HG02678 (cell line): ENCODE results near the gene VPS13D.
"Not testable (repeated sequence)": the region's sequence is repeated elsewhere in the genome, so short reads cannot be mapped to it uniquely, and the experiment has no call there.

Experiments used
- ATAC-seq: cut with Tn5 transposase; IDR thresholded peaks from one replicate; pipeline ENCODE4 v1.9.1; 2021; ENCODE audit warnings: mild to moderate bottlenecking, moderate library complexity; ENCODE audit not compliant: unreplicated experiment

Gene VPS13D

DNA sequence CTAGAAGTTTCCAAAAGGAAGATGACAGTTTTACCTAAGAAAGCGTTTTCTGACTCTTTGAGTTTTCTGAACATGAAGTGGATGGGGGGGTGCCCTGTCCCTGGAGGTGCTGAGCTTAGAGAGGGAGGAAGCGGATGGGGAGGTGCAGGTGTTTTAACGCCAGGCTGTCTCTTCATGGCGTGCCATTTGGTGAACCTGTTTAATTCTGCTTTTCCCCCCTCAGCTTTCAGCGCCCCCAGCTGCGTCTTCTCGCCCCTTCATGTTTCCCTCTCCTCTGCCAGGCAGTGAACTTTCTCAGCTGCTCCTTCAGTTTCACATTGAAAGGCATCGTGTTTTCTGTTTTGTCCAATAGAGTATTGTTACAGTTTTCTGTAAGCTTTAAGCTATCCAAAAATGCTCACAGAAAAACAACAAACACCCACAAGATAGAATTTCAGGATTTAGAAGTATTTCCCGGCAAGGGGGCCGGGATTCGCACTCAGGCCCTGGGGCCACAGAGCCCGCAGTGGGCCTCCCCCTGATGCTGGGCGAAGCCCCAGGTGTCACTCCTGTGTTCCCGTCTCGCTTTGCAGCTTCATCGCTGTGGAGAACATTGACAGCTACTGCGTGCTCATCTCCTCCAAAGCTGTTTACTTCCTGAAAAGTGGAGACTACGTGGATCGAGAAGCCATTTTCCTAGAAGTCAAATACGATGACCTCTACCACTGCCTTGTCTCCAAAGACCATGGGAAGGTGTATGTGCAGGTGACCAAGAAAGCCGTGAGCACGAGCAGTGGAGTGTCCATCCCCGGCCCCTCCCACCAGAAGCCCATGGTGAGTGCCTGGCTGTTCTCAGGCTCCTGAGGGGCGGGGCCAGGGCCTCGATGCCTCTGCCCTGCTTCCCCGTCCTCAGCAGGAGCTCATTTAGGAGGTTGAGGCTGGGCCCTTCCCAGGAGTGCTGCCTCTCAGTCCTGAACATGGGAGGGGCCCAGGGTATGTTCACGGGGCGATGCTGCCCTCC is 276.8 kb downstream of the VPS13D start:
- ATAC-seq = no peak

DNA sequence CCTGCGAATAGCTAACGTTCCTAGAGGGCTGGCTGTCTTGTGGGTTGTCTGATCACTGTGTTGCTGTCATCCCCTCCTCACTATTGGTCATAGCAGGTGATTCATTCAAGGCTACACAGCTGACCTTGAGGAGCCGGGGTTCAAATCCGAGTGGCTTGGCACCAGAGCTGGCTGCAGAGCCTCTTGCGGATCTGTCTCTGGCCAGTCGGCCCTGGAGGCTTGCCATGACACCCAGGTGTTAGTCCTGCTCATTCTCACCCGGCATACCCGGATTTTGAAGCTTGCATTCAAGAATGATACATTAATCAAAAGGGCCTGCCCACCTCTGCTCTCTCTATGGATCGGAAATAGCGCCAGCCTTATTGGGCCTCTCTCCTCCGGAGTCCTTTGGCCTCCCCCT is 277.8 kb downstream of the VPS13D start:
- ATAC-seq = no peak

DNA sequence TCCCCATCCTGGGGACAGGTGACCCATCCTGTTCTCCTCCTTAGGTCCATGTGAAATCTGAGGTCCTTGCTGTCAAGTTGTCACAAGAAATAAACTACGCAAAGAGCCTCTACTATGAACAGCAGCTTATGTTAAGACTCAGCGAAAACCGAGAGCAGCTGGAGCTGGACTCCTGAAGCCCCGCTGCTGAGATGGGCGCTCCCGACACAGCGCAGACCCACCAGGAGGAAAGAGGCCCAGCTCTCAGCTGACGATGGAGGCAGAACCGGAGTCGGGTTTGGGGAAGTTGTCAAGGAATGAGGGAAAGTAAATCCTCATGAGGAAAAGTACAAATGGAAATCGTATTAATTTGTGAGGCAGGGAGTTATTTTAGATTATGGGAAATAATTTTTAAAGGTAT is 279.0 kb downstream of the VPS13D start:
- no peak for ATAC-seq

DNA sequence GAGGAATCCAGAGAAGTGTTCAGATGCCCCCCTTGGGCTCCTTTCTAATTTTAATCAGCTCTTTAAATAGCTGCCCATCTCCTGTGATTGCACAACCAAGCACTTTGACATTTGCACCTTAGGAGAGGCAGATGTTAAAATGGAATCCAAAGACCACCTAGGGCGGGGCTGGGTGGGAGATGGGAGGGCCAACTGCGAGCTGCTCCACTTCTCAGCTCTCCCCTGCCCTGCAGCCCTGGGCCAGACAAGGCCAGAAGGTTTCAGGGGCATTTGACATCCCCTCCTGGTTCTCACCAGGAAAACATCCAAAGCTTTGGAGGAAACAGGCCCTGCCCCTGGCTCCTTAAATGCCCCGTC is 281.3 kb downstream of the VPS13D start:
- no peak for ATAC-seq

DNA sequence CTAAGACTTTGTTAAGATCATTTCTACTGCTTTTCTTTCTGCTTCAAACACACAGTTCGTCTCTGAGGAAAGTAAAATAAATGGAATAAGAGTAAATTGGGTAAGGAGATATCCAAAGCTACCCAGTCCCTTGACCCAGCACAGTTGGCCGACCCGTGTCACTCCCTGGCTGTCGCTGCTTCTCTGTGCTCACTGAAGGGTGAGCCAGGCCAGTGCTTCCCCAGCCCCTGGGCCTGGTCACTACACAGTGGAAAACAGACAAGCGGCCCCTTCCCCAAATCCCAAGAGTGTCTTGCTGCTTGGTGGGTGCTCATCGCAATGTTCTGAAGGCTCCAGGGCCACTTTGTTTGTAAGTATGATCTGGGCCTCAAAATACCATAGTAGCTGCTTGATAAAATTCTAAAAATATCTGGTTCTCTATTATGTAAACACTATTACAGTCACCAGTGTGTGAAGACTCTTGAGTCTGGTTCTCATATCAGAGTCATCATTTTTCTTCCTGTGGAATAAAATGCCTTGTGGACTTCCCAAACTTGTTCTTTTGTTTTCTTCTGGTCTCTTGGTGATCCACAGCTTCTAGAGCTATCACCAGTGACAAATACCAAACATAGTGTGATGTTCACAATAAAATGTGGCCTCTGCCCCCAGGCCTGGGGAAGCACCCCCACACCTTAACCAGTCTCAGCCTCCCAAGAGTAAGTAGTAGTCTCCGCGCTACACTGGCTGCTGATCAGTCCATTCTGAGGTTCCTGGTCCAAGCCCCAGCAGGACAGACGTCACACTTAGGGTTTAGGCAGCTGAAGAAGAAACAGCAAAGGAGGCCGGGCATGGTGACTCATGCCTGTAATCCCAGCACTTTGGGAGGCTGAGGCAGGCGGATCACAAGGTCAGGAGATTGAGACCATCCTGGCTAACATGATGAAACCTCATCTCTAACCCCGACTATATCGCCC is 282.0 kb downstream of the VPS13D start:
- ATAC-seq = no peak

DNA sequence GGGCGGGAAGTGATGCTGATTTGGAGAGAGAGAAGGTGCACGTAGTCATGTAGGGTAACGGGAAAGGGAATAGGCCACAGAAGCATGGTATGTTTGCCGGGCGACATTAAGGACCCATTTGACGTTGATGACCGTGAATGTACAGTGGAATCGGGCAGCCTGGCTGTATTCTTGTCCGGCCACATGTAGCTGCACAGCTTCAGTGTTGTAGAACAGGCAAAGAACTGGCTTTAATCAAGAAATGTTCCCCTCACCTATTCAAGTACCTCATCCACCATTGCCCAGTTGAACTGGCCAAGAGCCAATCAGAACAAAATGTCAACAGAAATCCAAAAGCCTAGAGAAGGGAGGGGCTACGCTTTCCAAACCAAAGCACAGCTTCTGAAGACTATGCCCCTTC is 283.4 kb downstream of the VPS13D start:
- no peak for ATAC-seq

DNA sequence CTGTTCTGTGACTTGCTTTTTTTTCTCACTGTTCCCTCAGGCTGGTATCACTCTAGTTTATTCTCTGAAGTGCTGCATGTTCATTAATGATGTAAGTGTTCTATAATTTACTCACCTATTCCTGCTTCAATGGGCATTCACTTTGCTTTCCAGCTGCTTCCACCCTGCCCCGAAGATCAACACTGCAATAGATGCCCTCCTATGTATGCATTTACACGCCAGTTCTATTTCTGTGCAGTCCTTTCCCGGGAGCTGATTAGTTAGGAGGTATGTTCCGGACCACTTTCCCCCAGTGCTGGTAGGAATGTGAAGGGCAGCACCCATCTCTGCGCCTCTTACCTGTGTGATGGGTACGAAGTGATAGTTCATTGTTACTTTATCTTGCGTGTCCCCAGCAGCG is 284.8 kb downstream of the VPS13D start:
- ATAC-seq = no peak

DNA sequence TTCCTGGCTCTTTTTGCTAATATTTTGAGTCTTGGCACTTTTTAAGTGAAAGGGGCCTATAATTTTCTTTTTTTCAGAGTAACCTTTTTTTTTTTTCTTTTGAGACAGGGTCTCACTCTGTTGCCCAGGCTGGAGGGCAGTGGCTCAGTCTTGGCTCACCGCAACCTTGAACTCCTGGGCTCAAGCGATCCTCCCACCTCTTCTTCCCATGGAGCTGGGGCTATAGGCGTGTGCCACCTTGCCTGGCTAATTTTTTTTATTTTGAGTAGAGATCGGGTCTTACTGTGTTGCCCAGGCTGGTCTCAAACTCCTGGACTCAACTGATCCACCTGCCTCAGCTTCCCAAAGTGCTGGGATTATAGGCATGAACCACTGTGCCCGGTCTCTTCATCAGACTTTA is 285.4 kb downstream of the VPS13D start:
- no peak for ATAC-seq

DNA sequence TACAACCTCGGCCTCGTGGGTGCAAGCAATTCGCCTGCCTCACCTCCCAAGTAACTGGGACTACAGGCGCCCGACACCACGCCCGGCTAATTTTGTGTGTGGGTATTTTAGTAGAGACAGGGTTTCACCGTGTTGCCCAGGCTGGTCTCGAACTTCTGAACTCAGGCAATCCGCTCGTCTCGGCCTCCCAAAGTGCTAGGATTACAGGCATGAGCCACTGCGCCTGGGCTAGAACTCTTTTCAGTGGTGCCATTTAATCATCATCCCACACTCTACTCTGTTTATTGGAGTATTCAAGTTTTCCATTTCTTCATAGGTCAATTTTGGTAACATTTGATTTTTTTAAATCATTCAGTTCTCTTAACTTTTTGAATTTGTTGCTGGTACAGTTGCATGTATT is 286.9 kb downstream of the VPS13D start:
- no peak for ATAC-seq

DNA sequence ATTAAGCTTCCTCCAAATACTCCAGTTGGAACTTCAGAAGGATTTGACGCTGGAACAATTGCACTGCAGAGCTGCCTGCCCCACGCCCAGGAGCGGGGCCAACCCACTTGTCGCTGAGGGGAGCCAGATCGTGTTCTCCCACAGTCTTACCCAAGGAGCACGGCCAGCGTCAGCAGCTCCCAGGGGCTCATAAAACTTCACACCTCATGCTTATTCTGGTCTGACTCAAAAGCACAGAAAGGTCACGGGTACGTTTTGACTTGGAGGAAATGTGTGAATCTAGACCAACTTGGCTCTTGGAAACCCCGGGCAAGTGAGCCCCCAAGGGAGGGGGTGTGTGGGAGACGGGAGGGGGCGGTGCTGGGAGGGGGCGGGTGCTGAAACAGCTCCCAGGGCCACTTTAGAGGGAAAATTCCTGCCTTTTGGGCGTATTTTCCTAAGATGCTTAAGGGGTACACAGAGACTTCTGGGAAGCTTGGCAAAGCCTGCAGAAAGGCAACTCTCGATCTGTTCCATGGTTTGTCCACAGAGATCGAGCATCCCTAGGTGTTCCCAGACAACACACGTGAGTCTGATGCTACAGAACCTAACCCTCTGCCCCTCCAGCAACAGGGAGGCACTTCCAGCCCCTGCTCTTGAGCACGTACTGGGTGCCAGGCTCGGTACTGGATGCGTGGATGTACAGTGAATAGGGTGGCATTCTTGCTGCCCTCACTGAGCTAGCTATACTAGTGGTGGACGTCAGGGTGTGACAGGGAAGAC is 289.3 kb downstream of the VPS13D start:
- ATAC-seq = no peak

DNA sequence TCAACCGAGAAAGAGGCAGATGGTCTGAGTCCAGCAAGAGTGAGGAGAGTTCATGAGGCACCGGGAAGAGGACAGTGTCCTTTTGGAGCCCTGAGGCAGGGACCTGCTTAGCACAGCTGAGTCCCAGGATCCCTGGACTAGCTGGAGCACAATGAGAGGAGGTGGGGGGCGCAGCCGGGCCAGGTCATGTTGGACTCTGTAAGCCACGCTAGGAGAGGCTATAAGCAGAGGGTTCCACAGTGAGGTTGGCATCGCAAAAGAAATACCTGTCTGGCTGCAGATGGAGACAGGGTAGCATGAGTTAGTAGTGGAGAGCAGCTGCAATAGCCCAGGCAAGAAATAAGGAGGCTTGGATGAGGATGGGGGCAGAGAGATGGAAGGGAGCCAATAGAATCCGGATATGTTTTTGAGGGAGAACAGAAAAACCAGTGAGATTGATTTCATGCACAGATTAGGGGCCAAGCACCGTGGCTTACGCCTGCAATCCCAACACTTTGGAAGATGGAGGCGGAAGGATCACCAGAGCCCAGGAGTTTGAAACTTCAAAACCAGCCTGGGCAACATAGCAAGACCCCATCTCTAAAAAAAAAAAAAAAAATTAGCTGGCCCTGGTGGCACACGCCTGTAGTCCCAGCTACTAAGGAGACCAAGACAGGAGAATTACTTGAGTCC is 290.0 kb downstream of the VPS13D start:
- ATAC-seq = no peak

DNA sequence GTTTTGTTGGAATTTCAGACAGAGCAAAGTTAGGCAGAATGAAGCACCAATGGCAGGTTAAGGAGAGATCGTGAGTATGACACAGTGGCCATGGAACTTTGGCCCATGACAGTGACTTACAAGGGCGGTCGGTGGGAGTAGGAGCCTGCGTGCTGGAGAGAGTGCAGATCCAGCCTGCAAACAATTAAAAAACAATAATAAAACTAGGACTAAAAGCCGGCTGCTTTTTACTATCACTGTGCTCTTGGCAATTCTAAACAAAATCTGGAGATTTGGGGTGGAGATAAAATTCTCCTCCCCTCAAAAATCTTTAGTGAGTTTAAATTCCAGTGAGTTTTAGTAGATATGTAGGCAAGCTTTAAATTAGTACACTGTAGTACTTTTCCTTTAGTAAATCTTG is 291.3 kb downstream of the VPS13D start:
- ATAC-seq = no peak

DNA sequence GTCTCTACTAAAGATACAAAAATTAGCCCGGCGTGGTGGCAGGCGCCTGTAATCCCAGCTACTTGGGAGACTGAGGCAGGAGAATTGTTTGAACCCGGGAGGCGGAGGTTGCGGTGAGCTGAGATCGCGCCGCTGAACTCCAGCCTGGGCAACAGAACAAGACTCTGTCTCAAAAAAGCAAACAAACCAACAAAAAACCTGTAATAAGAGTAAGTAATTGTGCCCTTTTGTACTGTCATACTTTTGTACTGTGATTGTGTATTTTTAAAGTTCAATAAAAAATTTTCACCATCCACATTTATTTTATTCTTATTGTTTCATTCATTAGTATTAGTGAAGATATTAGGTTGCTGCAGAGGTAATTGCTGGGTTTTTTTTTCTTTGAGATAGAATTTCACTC is 292.9 kb downstream of the VPS13D start:
- not testable (repeated sequence) for ATAC-seq

DNA sequence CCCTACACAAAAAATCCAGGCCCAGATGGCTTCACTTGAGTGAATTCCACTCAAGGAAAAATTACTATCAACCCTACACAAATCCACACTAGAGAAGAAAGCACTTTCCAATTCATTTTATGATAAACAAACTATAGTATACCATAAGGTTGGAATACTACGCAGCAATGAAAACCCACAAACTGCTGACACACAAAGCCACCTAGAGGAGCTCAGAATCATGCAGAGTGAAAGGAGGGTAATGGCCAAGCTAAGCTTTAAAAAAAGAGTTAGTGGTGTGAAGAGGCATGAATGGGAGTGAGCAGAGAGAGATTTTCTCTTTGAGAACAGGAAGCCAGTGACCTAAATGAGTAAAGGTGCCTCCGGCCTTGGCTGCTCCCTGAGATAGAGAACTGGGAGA is 294.4 kb downstream of the VPS13D start:
- ATAC-seq = no peak

DNA sequence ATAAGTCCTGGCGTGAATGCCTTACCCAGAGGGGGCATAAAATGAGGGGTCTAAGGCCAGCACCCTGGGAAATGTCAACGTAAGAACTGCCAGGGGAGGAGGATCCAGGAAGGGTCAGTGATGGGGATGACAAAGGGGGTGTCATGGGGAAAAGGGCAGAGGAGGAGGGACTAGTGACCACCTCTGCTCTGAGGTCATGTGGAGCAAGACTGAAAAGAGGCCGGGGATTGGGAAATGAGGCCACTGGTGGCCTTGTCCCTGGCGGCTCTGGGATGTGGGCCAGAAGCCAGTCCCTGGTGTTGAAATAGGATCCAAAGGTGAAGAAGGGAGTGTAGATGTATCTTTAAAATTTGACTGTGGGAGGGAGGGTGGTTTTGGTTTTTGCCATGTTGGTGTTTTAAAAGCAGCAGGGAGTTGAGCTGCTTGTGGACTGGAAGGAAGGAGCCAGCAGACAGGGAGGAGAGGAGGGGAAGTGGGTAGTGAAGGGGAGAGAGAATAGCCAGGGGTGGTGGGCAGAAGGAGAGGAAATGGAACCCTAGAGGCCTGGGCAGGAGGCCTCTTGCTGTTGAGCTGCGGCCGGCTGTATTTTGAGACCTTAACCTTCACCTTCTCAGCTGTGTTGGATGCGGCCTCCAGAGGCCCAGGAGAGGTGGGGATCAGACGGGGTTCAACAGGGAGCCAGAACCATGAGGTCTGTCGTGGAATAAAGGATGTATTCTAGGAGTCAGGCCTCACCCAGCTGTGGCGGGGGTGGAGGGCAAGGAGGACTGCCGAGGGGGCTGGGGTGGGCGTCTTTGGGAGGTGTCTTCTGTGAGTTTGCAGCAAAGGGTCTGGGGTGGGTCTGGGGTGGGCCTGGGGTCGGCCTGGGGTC is 295.7 kb downstream of the VPS13D start:
- ATAC-seq = no peak

DNA sequence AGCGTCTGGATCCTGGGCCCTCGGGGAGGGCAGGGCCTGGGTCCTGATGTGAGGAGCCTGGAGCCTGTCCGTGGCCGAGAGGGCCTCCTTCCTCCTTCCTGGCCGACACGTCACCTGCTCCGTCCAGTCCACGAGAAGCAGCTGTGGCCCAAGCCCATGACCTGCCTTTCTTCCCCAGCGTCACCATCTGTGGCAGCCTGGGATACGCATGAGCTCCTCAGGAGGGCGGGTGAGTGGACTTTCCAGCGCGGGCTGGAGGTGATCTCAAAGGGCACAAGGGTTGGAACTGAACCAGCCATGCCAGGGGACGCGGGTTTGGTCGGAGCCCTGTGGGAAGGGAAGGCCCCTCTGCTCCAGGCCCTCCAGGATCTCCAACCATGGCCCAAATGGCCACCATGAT is 297.7 kb downstream of the VPS13D start:
- ATAC-seq = no peak

DNA sequence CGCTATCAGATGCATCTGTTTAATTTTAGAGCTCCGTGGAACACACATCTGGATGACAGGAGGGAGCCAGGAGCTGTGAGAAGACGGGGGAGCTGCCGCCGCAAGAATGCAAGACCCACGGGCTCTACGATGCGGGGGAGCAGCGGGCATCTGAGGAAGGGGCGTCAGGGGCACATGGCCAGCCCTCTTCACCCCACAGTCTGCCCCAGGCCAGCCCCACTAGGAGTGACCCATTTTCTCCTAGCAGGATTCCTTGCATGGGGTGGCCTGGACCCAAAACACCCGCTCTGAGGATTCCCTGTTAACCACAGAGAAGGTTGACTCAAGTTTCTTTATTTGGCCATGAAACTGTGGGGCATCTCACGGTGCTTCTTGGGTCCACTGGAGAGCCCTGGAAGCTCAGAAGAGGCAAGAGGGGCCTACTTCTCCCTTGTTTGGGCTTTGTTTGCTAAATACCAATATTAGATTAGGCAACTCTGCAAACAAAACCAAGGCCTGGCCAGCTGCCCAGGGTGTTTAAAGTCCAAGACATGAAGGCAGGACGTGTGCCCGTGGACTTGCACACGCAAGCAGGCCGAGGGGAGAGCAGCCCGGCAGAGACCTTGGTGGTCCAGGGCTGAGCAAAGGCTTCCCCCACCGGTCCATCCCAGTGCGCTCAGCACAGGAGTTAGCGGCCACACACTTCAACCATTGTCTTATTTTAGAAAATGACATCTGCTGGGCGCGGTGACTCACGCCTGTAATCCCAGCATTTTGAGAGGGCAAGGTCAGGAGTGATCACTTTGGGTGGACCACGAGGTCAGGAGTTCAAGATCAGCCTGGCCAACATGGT is 298.4 kb downstream of the VPS13D start:
- no peak for ATAC-seq

DNA sequence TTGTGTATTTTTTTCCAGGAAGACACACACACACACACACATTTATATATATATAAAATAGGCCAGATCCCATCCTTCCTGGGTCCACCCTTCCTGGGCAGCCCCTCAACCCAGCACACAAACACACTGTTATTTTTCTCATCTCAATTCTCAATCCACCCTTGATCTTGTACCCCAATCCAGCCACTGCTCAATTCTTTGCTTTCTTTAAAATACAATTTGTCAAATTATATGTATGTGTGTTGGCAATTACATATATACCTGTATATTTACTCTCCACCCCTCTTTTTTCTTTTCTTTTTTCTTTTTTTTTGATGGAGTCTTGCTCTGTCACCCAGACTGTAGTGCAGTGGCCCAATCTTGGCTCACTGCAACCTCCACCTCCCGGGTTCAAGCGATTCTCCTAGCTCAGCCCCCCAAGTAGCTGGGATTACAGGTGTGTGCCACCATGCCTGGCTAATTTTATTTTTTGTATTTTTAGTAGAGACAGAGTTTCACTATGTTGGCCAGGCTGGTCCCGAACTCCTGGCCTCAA is 299.9 kb downstream of the VPS13D start:
- ATAC-seq = no peak
